Mesothelial cell of epicardium (in vitro differentiated cells): ENCODE measurements around the gene MTMR10. TPM values are rescaled to one million over a fixed set of nuclear protein-coding genes. Genes with fewer than 3 reads are reported as not detected.

Experiments used
- DNase-seq, 2 experiments: peaks; one replicate each; pipeline ENCODE4 v3.0.0; 2021; ENCODE audit warnings: low spot score in 2 of 2; ENCODE audit not compliant: unreplicated experiment in 2 of 2
- H3K27ac Mint-ChIP-seq: 2 replicates; pipeline ENCODE4 v1.8.0; 2021; ENCODE audit warnings: mixed read lengths
- H3K27me3 Mint-ChIP-seq: 2 replicates; pipeline ENCODE4 v1.8.0; 2021; ENCODE audit warnings: low read depth, mixed read lengths
- H3K36me3 Mint-ChIP-seq: 2 replicates; pipeline ENCODE4 v1.8.0; 2021; ENCODE audit warnings: mixed read lengths
- H3K4me1 Mint-ChIP-seq: 2 replicates; pipeline ENCODE4 v1.8.0; 2021; ENCODE audit warnings: mixed read lengths
- H3K4me3 Mint-ChIP-seq: 2 replicates; pipeline ENCODE4 v1.8.0; 2021; ENCODE audit warnings: mild to moderate bottlenecking, moderate library complexity, mixed read lengths
- H3K9me3 Mint-ChIP-seq: 2 replicates; pipeline ENCODE4 v1.8.0; 2021; ENCODE audit warnings: mixed read lengths
- CTCF ChIP-seq: fragments of 200-600 bp; sonication (generic); IDR thresholded peaks from one replicate; pipeline ENCODE4 v1.5.0; 2021; ENCODE audit warnings: antibody characterized with exemption; ENCODE audit not compliant: unreplicated experiment
- total RNA-seq: library from RNA; stranded (reverse); gene quantifications from 3 replicates; pipeline ENCODE4 v1.2.1, GENCODE V29; 2021

The MTMR10 gene
- total RNA-seq, 1 donor from 2014 or later, result 24.7 TPM

DNA sequence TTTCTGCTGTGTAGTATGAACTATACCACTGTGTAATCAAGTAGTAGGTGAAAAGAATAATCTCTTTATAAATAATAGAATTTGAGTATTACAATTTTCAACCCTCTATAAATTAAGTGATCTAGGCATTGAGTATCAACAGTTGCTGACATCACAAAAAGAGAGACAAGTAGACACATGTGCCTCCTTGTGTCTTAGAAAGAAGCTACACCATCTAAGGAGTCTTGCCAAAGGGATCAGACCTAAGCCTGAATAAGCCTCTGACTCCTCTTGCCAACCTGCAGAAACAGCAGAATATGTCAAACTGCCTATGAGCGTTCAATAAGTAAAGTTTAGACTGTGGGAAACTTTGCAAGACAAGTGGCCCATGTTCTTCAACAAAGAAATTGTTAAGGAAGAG is 5.8 kb upstream of the MTMR10 start:
- H3K4me1 Mint-ChIP-seq, result peaks cover 4% of the 10 kb centered on the region
- no peak overlapping the region for H3K27ac Mint-ChIP-seq
- no peaks in the 10 kb centered on the region for H3K27me3 Mint-ChIP-seq
- DNase-seq, result no peak
- no peaks in the 10 kb centered on the region for H3K36me3 Mint-ChIP-seq
- no peak overlapping the region for H3K4me3 Mint-ChIP-seq
- TF ChIP-seq CTCF, result no peak
- H3K9me3 Mint-ChIP-seq, result peaks cover 15% of the 10 kb centered on the region

DNA sequence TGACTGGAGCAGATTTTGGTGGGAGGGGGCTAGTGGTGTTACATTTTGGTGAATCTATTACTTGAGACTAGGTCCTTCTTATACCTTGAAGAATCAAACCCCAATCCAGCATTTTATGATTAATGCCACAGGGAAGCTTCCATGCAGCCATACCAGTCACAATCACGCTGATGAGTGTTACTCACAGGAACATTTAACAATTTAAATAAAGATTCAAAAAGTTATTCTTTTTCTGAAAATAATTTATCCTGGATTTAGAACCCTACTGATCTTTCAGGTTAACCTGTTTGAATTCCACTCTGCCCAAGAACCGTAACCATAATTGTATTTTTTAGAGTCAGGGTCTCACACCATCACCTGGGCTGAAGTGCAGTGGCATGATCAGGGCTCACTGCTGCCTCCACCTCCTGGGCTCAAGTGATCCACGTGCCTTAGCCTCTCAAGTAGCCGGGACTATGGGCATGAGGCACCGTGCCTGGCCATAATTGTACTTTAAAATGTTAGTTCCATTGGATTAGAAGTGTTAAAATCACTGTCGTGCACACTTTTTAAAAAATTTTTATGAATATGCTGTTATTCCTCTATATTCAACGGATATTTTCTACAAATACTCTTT is 929 bp upstream of the MTMR10 start:
- peak overlapping the region; percentile 78 for H3K4me3 Mint-ChIP-seq
- H3K27ac Mint-ChIP-seq, result peak overlapping the region; percentile 93
- no peaks in the 10 kb centered on the region for H3K27me3 Mint-ChIP-seq
- peaks cover 17% of the 10 kb centered on the region for H3K4me1 Mint-ChIP-seq
- no peak for TF ChIP-seq CTCF
- H3K9me3 Mint-ChIP-seq, result peaks cover 12% of the 10 kb centered on the region
- no peaks in the 10 kb centered on the region for H3K36me3 Mint-ChIP-seq
- no peak for DNase-seq

DNA sequence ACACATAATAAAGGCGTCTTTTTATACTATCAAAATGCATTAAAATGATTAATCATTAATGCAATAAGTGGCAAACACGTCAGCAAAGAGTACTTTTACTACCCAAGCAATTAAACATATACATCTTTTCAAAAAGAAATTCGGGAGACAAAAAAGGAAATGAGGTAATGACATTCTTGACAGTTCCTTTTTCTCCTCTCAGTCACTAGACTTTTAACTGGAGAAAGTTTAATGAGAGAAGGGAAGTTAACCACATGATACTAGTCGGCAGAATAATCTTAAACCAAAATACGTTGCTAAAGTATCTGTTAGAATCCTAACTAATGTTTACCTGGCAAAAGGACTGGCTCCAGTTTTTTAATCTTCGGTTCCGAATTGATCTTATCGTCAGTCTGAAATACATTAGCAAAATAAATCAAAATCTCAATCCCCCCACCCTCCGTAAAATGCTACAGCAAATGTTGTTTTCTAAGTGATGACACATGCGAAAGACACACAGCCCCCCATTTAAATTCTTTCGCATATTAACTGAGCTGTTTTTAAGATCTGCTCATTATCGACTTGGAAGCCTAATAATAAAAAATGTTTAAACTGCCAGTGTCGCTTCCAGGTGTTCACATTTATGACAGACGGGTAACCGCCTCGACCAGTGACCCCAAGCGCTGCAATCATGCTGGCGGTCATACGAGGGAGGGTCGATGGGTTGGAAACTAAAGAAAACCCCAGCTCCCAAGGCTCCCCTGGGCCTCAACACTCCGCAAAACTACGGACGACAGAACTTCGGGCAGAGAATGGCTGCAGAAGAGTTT is 778 bp downstream of the MTMR10 start:
- no peak for TF ChIP-seq CTCF
- Mint-ChIP-seq H3K9me3 (peaks cover 2% of the 10 kb centered on the region), H3K27me3 (no peaks in the 10 kb centered on the region), H3K36me3 (peaks cover 5% of the 10 kb centered on the region), H3K4me1 (peaks cover 18% of the 10 kb centered on the region), H3K4me3 (peak overlapping the region; percentile 96), H3K27ac (peak overlapping the region; percentile 98)
- no peak for DNase-seq

GRCh38 chr15:30990036-30990435 is 1.4 kb downstream of the MTMR10 start:
- Mint-ChIP-seq H3K9me3 (no peaks in the 10 kb centered on the region), H3K27ac (peak overlapping the region; percentile 98), H3K4me1 (peaks cover 22% of the 10 kb centered on the region), H3K4me3 (peak overlapping the region; percentile 96), H3K36me3 (peaks cover 6% of the 10 kb centered on the region), H3K27me3 (no peaks in the 10 kb centered on the region)
- no peak for DNase-seq
- TF ChIP-seq CTCF, result no peak

GRCh38 chr15:30985081-30985531 is 6.3 kb downstream of the MTMR10 start:
- Mint-ChIP-seq H3K9me3 (no peaks in the 10 kb centered on the region), H3K27ac (no peak overlapping the region), H3K36me3 (peaks cover 18% of the 10 kb centered on the region), H3K4me3 (no peak overlapping the region), H3K27me3 (no peaks in the 10 kb centered on the region), H3K4me1 (peaks cover 24% of the 10 kb centered on the region)
- no peak for DNase-seq
- TF ChIP-seq CTCF, result no peak
